HEK293T (cell line): ENCODE results near the gene PAPPA.

ENCODE experiments used
- CTCF ChIA-PET: fragments of 350-600 bp; formaldehyde crosslinking; extraction: SDS; loops from one replicate; lab custom pipeline; 2021; ENCODE audit warnings: antibody characterized with exemption, inconsistent platforms; lab: Yijun Ruan, JAX
- POLR2A ChIA-PET: fragments of 350-600 bp; formaldehyde crosslinking; extraction: SDS; loops from one replicate; lab custom pipeline; 2020; ENCODE audit warnings: antibody characterized with exemption, inconsistent platforms; lab: Yijun Ruan, JAX
- DNase-seq: peaks from one replicate; pipeline ENCODE4 v3.0.0; 2012; ENCODE audit warnings: mixed read lengths; ENCODE audit errors: extremely low spot score
- ARNT ChIP-seq: fragments of 450-650 bp; IDR thresholded peaks from 2 replicates; pipeline ENCODE4 v1.6.1; 2017; ENCODE audit warnings: mild to moderate bottlenecking
- BHLHE40 ChIP-seq: fragments of 450-650 bp; IDR thresholded peaks from 2 replicates; pipeline ENCODE4 v1.6.1; 2016; ENCODE audit warnings: mild to moderate bottlenecking, moderate library complexity, borderline replicate concordance
- CTBP1 ChIP-seq: fragments of 450-650 bp; IDR thresholded peaks from 2 replicates; pipeline ENCODE4 v1.6.1; 2016; ENCODE audit warnings: borderline replicate concordance
- ELF4 ChIP-seq: fragments of 450-650 bp; IDR thresholded peaks from 2 replicates; pipeline ENCODE4 v1.6.1; 2017; ENCODE audit warnings: antibody characterized with exemption
- FOXA1 ChIP-seq: fragments of 450-650 bp; IDR thresholded peaks from 2 replicates; pipeline ENCODE4 v1.6.1; 2016; ENCODE audit warnings: mild to moderate bottlenecking
- FOXK2 ChIP-seq: fragments of 450-650 bp; IDR thresholded peaks from 2 replicates; pipeline ENCODE4 v1.6.1; 2016; ENCODE audit warnings: mild to moderate bottlenecking
- FOXM1 ChIP-seq: fragments of 450-650 bp; IDR thresholded peaks from 2 replicates; pipeline ENCODE4 v1.6.1; 2017; ENCODE audit warnings: mild to moderate bottlenecking, borderline replicate concordance
- HDGF ChIP-seq: fragments of 450-650 bp; IDR thresholded peaks from 2 replicates; pipeline ENCODE4 v1.6.1; 2017; ENCODE audit warnings: antibody characterized with exemption, borderline replicate concordance
- L3MBTL2 ChIP-seq: fragments of 450-650 bp; conservative IDR thresholded peaks from 2 replicates; pipeline ENCODE4 v1.6.1; 2016; ENCODE audit warnings: mild to moderate bottlenecking
- LEF1 ChIP-seq: fragments of 450-650 bp; IDR thresholded peaks from 2 replicates; pipeline ENCODE4 v1.6.1; 2017; ENCODE audit warnings: mild to moderate bottlenecking, borderline replicate concordance
- NFRKB ChIP-seq: fragments of 450-650 bp; IDR thresholded peaks from 2 replicates; pipeline ENCODE4 v1.6.1; 2016; ENCODE audit warnings: mild to moderate bottlenecking, moderate library complexity
- PKNOX1 ChIP-seq: fragments of 450-650 bp; IDR thresholded peaks from 2 replicates; pipeline ENCODE4 v1.6.1; 2016
- SP1 ChIP-seq: fragments of 450-650 bp; IDR thresholded peaks from 2 replicates; pipeline ENCODE4 v1.6.1; 2017
- SUZ12 ChIP-seq: fragments of 450-650 bp; IDR thresholded peaks from 2 replicates; pipeline ENCODE4 v1.6.1; 2016; ENCODE audit warnings: mild to moderate bottlenecking
- TARDBP ChIP-seq: fragments of 450-650 bp; IDR thresholded peaks from 2 replicates; pipeline ENCODE4 v1.6.1; 2016
- ZNF384 ChIP-seq: fragments of 450-650 bp; IDR thresholded peaks from 2 replicates; pipeline ENCODE4 v1.6.1; 2016

Gene PAPPA

GRCh38 chr9:116372786-116373185 lies 219.2 kb downstream of the PAPPA start:
- ChIA-PET CTCF (no interaction called here), POLR2A (no interaction called here)
- TF ChIP-seq NFRKB = no peak
- no peak for TF ChIP-seq LEF1
- TF ChIP-seq SUZ12 = no peak
- TF ChIP-seq FOXM1 = no peak
- TF ChIP-seq HDGF = no peak
- TF ChIP-seq FOXK2 = no peak
- TF ChIP-seq ZNF384 = no peak
- TF ChIP-seq ARNT = no peak
- TF ChIP-seq BHLHE40 = no peak
- no peak for TF ChIP-seq SP1
- no peak for TF ChIP-seq FOXA1
- no peak for TF ChIP-seq ELF4
- no peak for TF ChIP-seq PKNOX1
- no peak for TF ChIP-seq TARDBP
- TF ChIP-seq CTBP1 = no peak
- no peak for DNase-seq

- ChIA-PET POLR2A (no interaction called here), CTCF (no interaction called here)
- no peak for DNase-seq
- TF ChIP-seq TARDBP = no peak
These were observed 223.7 kb downstream of the PAPPA start for GRCh38 chr9:116377179-116377798.

GRCh38 chr9:116378873-116379272 lies 225.3 kb downstream of the PAPPA start:
- CTCF ChIA-PET = no interaction called here
- no peak for DNase-seq
- TF ChIP-seq SP1 = no peak
- TF ChIP-seq CTBP1 = no peak
- TF ChIP-seq ELF4 = no peak
- no peak for TF ChIP-seq BHLHE40
- no peak for TF ChIP-seq ARNT
- no peak for TF ChIP-seq FOXK2
- TF ChIP-seq L3MBTL2 = no peak
- no peak for TF ChIP-seq SUZ12
- no peak for TF ChIP-seq LEF1
- POLR2A ChIA-PET = no interaction called here

- CTCF ChIA-PET = no interaction called here
- POLR2A ChIA-PET = no interaction called here
- no peak for DNase-seq
These were observed 226.2 kb downstream of the PAPPA start for GRCh38 chr9:116379821-116380220.

GRCh38 chr9:116380496-116380995 lies 227.0 kb downstream of the PAPPA start:
- DNase-seq = no peak
- CTCF ChIA-PET = no interaction called here
- no peak for TF ChIP-seq SUZ12
- no peak for TF ChIP-seq ELF4
- no peak for TF ChIP-seq NFRKB
- no peak for TF ChIP-seq ZNF384
- POLR2A ChIA-PET = no interaction called here

More at GRCh38 chr9:116379821-116380220, 226.2 kb downstream of the PAPPA start:
- TF ChIP-seq TARDBP = no peak

GRCh38 chr9:116381350-116381749 lies 227.8 kb downstream of the PAPPA start:
- ChIA-PET POLR2A (no interaction called here), CTCF (no interaction called here)
- no peak for TF ChIP-seq L3MBTL2
- TF ChIP-seq FOXK2 = no peak
- no peak for TF ChIP-seq ZNF384
- TF ChIP-seq CTBP1 = no peak
- TF ChIP-seq TARDBP = no peak
- no peak for TF ChIP-seq FOXA1
- no peak for DNase-seq

GRCh38 chr9:116382053-116382452 lies 228.5 kb downstream of the PAPPA start:
- CTCF ChIA-PET = interaction anchor here (0.6 kb wide), 1 partner anchor 47 kb away, joined by 7 read pairs; no protein-coding TSS in a partner anchor
- POLR2A ChIA-PET = no interaction called here
- TF ChIP-seq SP1 = no peak
- no peak for TF ChIP-seq L3MBTL2
- no peak for TF ChIP-seq HDGF
- no peak for TF ChIP-seq SUZ12
- no peak for TF ChIP-seq FOXK2
- TF ChIP-seq LEF1 = no peak
- no peak for TF ChIP-seq FOXM1
- no peak for TF ChIP-seq BHLHE40
- TF ChIP-seq ARNT = no peak
- TF ChIP-seq PKNOX1 = no peak
- no peak for TF ChIP-seq CTBP1
- no peak for TF ChIP-seq ELF4
- no peak for TF ChIP-seq ZNF384
- no peak for TF ChIP-seq TARDBP
- TF ChIP-seq FOXA1 = no peak
- TF ChIP-seq NFRKB = no peak
- DNase-seq = no peak

GRCh38 chr9:116383133-116383532 lies 229.5 kb downstream of the PAPPA start:
- POLR2A ChIA-PET = no interaction called here
- TF ChIP-seq NFRKB (no peak), SP1 (no peak), ZNF384 (no peak), HDGF (no peak), TARDBP (no peak)
- DNase-seq = no peak
- CTCF ChIA-PET = no interaction called here
